Measurements from ENCODE around the gene DNAJC5.

DNAJC5 gene

GRCh38 chr20:63942250-63942951 is 47.5 kb downstream of the DNAJC5 start:
- peak in 2 of 3 experiments; percentile 18 to 21 for DNase-seq

- DNase-seq, result no peak
Observed at GRCh38 chr20:63942969-63943807, 48.3 kb downstream of the DNAJC5 start.

DNA sequence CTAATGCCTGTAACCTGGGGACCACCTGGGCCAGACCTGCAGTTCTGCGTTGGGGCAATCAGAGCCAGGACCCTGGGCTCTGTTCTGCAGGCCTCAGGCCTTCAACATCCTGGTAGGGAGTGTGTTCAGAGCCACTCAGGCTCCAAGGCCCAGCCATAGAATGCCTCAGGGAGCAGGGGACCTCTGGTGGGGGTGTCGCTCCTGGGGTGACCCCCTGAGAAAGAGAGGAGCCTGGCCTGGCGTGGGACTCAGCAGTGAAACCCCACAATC is 48.8 kb downstream of the DNAJC5 start:
- no peak for DNase-seq

DNA sequence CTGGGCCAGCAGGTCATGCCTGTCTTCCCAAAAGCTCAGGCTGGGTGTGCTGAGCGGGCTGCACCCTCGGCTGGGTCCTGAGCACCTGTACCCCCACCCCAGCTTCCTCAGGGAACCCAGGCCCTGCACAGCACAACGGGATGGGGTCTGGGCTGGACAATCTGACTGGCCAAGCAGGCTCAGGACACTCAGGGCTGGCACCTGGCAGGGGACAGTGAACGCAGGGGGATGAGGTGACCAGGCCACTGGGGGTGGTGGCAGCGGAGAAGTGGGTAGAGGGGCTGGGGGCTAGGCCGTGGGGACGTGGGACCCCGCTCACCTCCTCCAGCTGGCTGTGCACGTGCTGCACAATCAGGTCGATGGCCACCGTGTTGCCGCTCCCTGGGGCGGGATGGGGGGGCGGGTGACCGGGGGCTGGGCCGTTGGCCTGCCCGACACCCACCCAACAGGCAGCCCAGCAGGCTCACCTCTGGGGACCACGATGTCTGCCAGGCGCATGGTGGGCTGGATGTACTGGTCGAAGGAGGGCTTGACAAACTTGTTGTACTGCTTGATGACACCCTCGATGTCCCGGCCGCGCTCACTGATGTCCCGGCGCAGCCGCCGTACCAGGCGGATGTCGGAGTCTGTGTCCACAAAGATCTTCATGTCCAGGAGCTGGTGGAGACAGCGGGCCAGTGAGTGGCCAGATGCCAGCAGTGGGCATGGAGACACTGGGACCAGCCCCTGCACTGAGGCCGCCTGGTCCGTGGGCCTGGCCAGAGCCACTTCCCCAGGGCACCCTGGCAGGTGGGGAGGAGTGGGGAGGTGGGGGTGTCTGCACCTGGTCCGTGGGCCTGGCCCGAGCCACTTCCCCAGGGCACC is 49.4 kb downstream of the DNAJC5 start:
- DNase-seq, result no peak

GRCh38 chr20:63945031-63945658 is 50.2 kb downstream of the DNAJC5 start:
- DNase-seq, result no peak

DNA sequence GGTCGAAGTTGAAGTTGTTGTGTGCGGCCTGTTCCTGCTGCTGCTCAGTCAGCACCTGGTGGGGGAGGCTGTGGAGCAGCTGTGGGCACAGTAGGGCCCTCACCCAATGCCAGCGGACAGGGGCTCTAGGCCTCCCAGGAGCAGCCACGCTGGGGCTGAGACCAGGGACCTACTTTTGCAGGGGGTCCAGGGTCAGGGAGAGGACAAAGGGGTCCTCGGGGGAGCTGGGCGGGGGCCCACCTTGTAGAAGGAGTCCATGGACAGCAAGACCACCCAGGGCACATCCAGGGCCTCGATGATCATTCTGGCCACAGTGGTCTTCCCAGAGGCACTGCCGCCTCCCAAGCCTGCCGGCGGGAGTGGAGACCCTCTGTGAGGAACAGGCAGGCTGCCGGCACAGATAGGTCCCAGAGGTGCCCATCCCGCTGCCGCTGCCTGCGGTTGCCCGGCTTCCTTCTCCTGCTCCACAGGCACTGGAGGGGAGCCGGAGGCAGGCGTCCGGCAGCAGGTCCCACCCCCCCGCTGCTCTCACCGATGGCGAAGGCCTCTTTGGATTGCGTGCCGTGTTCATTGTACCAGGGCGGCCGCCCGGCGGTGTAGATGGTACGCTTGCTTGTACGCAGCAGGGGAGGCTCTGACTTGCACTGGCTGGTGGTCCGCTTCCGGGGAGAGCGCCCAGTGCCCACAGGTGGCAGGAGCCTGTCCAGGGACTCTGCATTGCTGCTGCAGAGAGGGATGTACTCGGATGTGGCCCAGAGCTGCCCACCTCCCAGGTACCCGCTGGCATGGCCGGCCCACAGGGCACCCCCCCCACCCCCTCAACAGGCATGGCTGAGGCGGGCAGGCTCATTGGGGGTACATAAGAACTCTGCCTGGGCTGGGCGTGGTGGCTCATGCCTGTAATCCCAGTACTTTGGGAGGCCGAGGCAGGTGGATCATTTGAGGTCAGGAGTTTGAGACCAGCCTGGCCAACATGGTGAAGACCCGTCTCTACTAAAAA is 51.3 kb downstream of the DNAJC5 start:
- DNase-seq, result no peak

GRCh38 chr20:63946986-63947637 is 52.2 kb downstream of the DNAJC5 start:
- no peak for DNase-seq

- DNase-seq, result peak in 1 of 3 experiments; percentile 86
Observed at GRCh38 chr20:63947638-63948456, 52.9 kb downstream of the DNAJC5 start.

DNA sequence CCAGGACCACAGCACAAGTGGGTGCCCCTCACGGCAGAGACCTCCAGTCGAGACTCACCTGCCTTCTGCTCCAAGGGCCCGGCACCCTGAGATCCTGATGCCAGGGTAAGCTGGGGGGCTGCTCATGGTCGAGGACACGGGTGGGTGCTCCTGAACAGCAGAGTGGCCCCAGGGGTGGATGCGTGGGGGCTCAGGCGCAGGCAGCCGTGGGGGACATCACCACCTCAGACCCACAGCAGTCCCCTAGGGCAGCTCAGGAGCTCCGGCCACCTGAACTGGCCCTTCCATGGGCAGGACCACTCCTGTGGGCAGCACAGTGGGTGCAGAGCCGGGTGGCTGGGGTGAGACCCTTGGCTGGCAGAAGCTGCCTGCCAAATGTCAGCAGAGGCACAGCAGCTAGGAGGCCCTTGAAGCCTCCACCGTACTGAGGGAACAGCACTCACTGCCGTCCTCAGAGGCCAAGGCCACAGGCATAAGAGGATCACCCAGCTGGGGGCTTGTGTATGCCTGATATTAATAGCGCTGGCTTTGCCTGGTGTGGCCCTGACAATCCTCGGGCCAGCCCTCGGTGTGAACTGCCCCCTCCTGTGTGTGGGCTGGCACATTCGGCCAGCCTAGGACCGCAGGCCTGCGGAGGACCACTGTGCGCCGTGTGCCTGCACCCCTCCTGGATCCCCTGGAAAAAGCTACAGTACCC is 55.9 kb downstream of the DNAJC5 start:
- DNase-seq, result no peak

DNA sequence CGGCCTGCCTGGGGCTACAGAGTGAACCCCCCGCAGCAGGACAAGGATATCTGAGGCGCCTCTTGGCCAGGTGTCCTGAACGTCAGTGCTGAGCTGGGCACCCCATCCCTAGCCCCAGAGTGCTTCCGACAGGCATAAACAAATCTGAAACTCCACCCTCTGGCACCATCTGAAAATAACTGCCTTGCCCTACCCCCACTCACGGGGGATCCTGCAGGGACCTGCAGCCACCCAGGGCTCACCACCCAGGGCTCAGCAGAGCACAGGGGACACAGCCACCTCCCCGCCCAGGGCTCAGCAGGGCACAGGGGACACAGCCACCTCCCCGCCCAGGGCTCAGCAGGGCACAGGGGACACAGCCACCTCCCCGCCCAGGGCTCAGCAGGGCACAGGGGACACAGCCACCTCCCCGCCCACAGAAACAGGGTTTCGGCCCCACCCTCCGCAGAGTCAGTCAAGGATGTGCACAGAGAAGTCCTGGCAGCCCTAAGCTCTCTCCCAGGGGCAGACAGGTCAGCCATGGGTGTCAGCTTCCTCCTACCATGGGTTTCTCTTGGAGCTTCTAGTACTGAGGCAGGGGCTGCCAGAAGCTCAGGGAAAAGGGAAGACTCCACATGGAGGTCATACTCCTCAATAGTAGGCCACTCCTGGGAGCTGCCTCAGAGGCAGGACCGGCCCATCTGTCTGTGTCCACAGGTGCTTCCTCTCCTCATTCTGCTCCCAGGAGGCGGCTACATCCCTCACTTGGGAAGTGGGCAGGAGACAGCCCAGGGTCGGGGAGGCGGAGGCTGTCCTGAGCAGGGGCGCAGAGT is 56.7 kb downstream of the DNAJC5 start:
- no peak for DNase-seq

GRCh38 chr20:63952210-63952535 is 57.2 kb downstream of the DNAJC5 start:
- DNase-seq, result no peak

GRCh38 chr20:63952769-63953168 is 57.8 kb downstream of the DNAJC5 start:
- no peak for DNase-seq

- no peak for DNase-seq
Observed at GRCh38 chr20:63953764-63954429, 59.0 kb downstream of the DNAJC5 start.

- DNase-seq, result peak in 2 of 3 experiments; percentile 65 to 69
Observed at GRCh38 chr20:63955281-63955826, 60.4 kb downstream of the DNAJC5 start.

DNA sequence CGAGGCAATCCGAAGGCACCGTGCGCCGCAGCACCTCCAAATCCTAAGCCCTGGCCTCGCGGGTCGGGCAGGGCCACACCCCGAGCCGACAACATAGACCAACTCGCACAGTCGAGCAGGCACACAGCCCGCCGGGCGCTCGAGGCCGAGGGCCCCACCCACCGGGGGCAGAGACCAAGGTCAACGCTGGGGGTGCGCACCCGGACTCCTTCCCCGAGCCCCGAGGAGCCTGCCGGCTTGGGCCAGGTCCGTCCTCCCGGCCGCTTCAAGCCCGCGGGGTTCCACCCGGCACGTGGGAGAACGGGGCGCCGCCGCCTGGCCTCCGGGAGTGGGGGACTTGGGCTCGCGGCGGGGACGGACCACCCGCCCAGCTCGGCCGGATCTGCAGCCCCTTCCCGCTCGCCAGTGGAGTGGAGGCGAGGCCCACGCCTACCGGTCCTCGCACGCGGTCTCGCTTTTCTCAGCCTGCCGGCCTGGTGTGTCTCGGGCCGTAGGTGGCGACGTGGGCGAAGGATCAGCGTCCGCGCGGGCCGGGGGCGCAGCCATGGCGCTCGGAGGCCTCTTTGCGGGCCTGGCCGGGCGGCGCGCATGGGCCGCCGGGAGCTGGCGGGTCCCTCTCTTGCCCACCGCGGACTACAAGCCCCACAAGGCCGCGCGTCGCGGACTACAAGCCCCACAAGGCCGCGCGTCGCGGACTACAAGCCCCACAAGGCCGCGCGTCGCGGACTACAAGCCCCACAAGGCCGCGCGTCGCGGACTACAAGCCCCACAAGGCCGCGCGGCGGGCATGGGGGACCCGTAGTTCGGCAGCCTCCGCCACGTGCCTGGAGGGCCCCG is 61.1 kb downstream of the DNAJC5 start, which contains the start of gene UCKL1:
TSS of gene UCKL1 (minus strand) at position 590 of the 837 bp plus-strand sequence. CDS start at position 546, 44 bp downstream.
- DNase-seq, result peak; percentile 94 to 98 (median 95)

DNA sequence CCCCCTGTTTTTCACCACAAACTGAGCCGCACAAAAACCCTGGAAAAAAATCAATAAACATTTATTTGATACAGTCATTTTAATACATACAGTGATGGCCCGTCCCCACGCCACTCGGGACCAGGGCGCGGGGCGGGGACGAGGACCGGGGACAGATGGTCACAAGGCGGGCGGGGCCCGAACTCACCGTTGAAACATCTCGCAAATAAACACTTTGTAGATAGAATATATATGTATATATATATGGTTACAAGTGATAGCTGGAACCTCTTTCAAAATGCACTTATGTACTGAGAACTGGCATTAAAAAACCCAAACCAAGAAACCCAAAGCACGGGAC is 61.7 kb downstream of the DNAJC5 start:
- no peak for DNase-seq
